ENCODE results near the gene SALL1.

GRCh38 chr16:51197953-51198748, 47.1 kb upstream of the SALL1 start:
- TF ChIP-seq CTCF (conservative IDR thresholded peaks at IDR 0.05; ENCODE audit: low read depth, low read length) (no peak), SMC3 (IDR thresholded peaks at IDR 0.05; ENCODE audit: low read depth, low read length) (no peak), RCOR1 (IDR thresholded peaks at IDR 0.05; ENCODE audit: insufficient replicate concordance, low read length) (no peak), MAFK (IDR thresholded peaks at IDR 0.05; ENCODE audit: low read depth, low read length) (no peak), USF2 (IDR thresholded peaks at IDR 0.05; ENCODE audit: low read depth, low read length) (no peak), POLR2A (IDR thresholded peaks at IDR 0.05; ENCODE audit: low read depth, low read length) (no peak), CEBPB (IDR thresholded peaks at IDR 0.05; ENCODE audit: low read depth, low read length) (no peak), RFX5 (IDR thresholded peaks at IDR 0.05; ENCODE audit: low read depth, low read length) (no peak), RAD21 (IDR thresholded peaks at IDR 0.05; ENCODE audit: low read length) (no peak), CHD1 (IDR thresholded peaks at IDR 0.05; ENCODE audit: low read depth, low read length) (no peak), NFE2L2 (IDR thresholded peaks at IDR 0.05; ENCODE audit: low read depth, low read length) (no peak), BHLHE40 (IDR thresholded peaks at IDR 0.05; ENCODE audit: low read depth, low read length) (no peak), FOS (IDR thresholded peaks at IDR 0.05; ENCODE audit: low read depth, low read length) (no peak), ELK1 (IDR thresholded peaks at IDR 0.05; ENCODE audit: borderline replicate concordance, low read depth, low read length) (no peak)
